A549 (cell line): ENCODE measurements around the gene RAB30. TPM values are rescaled to one million over a fixed set of nuclear protein-coding genes. Genes with fewer than 3 reads are reported as not detected.

ENCODE experiments used
- ATAC-seq, 2 experiments: fragments of 200-7000 bp in 1 of 2; fragments of >200 bp in 1 of 2; cut with Nextera tagmentation in 1 of 2; cut with Tn5 transposase in 1 of 2; 3 replicates each; pipeline versions ENCODE4 v1.8.0 to v1.9.1; 2018 to 2020; ENCODE audit warnings: mild to moderate bottlenecking in 1 of 2, moderate library complexity in 1 of 2
- CTCF ChIA-PET: fragments of 300-600 bp; sonication (Branson Sonifier 250); formaldehyde crosslinking; extraction: SDS; loops from one replicate; lab custom pipeline; 2021; ENCODE audit warnings: antibody characterized with exemption, inconsistent platforms; lab: Yijun Ruan, JAX
- POLR2A ChIA-PET: fragments of 350-600 bp; formaldehyde crosslinking; extraction: SDS; loops from one replicate; lab custom pipeline; 2021; ENCODE audit warnings: antibody characterized with exemption, inconsistent platforms; lab: Yijun Ruan, JAX
- DNase-seq, 2 experiments: peaks; one replicate each; pipeline versions ENCODE4 v3.0.0 to v3.0.0-alpha.2; 2011 to 2016; ENCODE audit warnings: low read depth in 1 of 2, low spot score in 1 of 2
- FAIRE-seq: peaks from 2 replicates; lab custom pipeline; 2011; peaks lifted over from hg19 to GRCh38; lab: Jason Lieb, UNC
- H3K27ac ChIP-seq, 2 experiments: fragments of >200 bp; sonication (Bioruptor Twin); formaldehyde crosslinking; 3 replicates each; pipeline ENCODE4 v1.5.1; 2016 to 2017
- H3K4me1 ChIP-seq: fragments of >200 bp; sonication (Bioruptor Twin); formaldehyde crosslinking; 3 replicates; pipeline ENCODE4 v1.6.1; 2016
- H3K4me2 ChIP-seq: fragments of >200 bp; sonication (Bioruptor Twin); formaldehyde crosslinking; 3 replicates; pipeline ENCODE4 v1.6.1; 2016
- H3K4me3 ChIP-seq: fragments of >200 bp; sonication (Bioruptor Twin); formaldehyde crosslinking; 3 replicates; pipeline ENCODE4 v1.5.1; 2016
- H3K9me3 ChIP-seq: fragments of >200 bp; sonication (Bioruptor Twin); formaldehyde crosslinking; 3 replicates; pipeline ENCODE4 v1.6.1; 2016
- BHLHE40 ChIP-seq: IDR thresholded peaks from 2 replicates; pipeline ENCODE4 v1.6.1; 2012; ENCODE audit warnings: low read depth, low read length, inconsistent platforms
- CBX2 ChIP-seq: fragments of 200-600 bp; sonication (generic); IDR thresholded peaks from 2 replicates; pipeline ENCODE4 v1.6.1; 2016; ENCODE audit warnings: low read depth, mild to moderate bottlenecking, borderline replicate concordance
- ESRRA ChIP-seq: fragments of 150-350 bp; IDR thresholded peaks from 2 replicates; pipeline ENCODE4 v1.6.1; 2014; ENCODE audit warnings: mild to moderate bottlenecking, low read length, borderline replicate concordance
- FOSL2 ChIP-seq, 2 experiments: fragments of 450-650 bp in 1 of 2; fragments of >200 bp in 1 of 2; sonication (Bioruptor Twin) in 1 of 2; formaldehyde crosslinking; IDR thresholded peaks; 2 replicates each; pipeline versions ENCODE4 v1.5.0 to v1.6.1; 2016 to 2020; ENCODE audit warnings: mild to moderate bottlenecking in 1 of 2, moderate library complexity in 1 of 2
- HDAC2 ChIP-seq: fragments of 200-600 bp; sonication (generic); IDR thresholded peaks from 2 replicates; pipeline ENCODE4 v1.6.1; 2016
- HEYL ChIP-seq: fragments of 250-450 bp; sonication (Bioruptor Pico); IDR thresholded peaks from 2 replicates; pipeline ENCODE4 v1.8.0; 2021; ENCODE audit warnings: mild to moderate bottlenecking, moderate library complexity
- HOXB13 ChIP-seq: fragments of 250-450 bp; sonication (Bioruptor Pico); IDR thresholded peaks from 2 replicates; pipeline ENCODE4 v1.5.0; 2020; ENCODE audit warnings: low read depth, mild to moderate bottlenecking, moderate library complexity
- KDM1A ChIP-seq: fragments of 200-600 bp; sonication (generic); IDR thresholded peaks from 2 replicates; pipeline ENCODE4 v1.6.1; 2016; ENCODE audit warnings: low read depth, mild to moderate bottlenecking
- KDM5A ChIP-seq: fragments of 200-600 bp; sonication (generic); IDR thresholded peaks from 2 replicates; pipeline ENCODE4 v1.6.1; 2016; ENCODE audit warnings: antibody characterized with exemption, mild to moderate bottlenecking
- MYC ChIP-seq: IDR thresholded peaks from 2 replicates; pipeline ENCODE4 v1.6.1; 2012; ENCODE audit warnings: mild to moderate bottlenecking, inconsistent platforms, low read length, improper control_type of control experiment, borderline replicate concordance
- PHF8 ChIP-seq: fragments of 200-600 bp; sonication (generic); IDR thresholded peaks from 2 replicates; pipeline ENCODE4 v1.6.1; 2016; ENCODE audit warnings: low read depth, mild to moderate bottlenecking, antibody characterized with exemption, moderate library complexity, borderline replicate concordance
- POLR2A ChIP-seq: IDR thresholded peaks from 2 replicates; pipeline ENCODE4 v1.6.1; 2012; ENCODE audit warnings: mild to moderate bottlenecking, low read length
- POLR2AphosphoS2 ChIP-seq: conservative IDR thresholded peaks from 2 replicates; pipeline ENCODE4 v1.6.1; 2012; ENCODE audit warnings: low read length, improper control_type of control experiment, inconsistent platforms
- RARB ChIP-seq: fragments of 250-450 bp; sonication (Bioruptor Pico); IDR thresholded peaks from 2 replicates; pipeline ENCODE4 v1.8.0; 2021; ENCODE audit warnings: mild to moderate bottlenecking, moderate library complexity
- RCOR1 ChIP-seq: fragments of 150-350 bp; IDR thresholded peaks from 2 replicates; pipeline ENCODE4 v1.6.1; 2014; ENCODE audit warnings: antibody characterized with exemption, low read length, low read depth
- RNF2 ChIP-seq: fragments of 200-600 bp; sonication (generic); IDR thresholded peaks from 2 replicates; pipeline ENCODE4 v1.6.1; 2016; ENCODE audit warnings: low read depth, mild to moderate bottlenecking, antibody characterized with exemption, moderate library complexity, borderline replicate concordance
- TP53 ChIP-seq: fragments of 250-450 bp; sonication (Bioruptor Pico); IDR thresholded peaks from 2 replicates; pipeline ENCODE4 v1.5.0; 2021; ENCODE audit warnings: mild to moderate bottlenecking, moderate library complexity
- ZFP36 ChIP-seq: fragments of 450-650 bp; IDR thresholded peaks from 2 replicates; pipeline ENCODE4 v1.6.1; 2014; ENCODE audit warnings: borderline replicate concordance; ENCODE audit not compliant: partially characterized antibody
- ZNF302 ChIP-seq: fragments of 250-450 bp; sonication (Bioruptor Pico); IDR thresholded peaks from 2 replicates; pipeline ENCODE4 v1.9.0; 2021; ENCODE audit warnings: inconsistent platforms, mild to moderate bottlenecking, moderate library complexity
- WGBS: methylation state at CpG from one replicate; pipeline ENCODE4 v1.1.6; 2017; ENCODE audit errors: missing lambda C conversion rate; 5-methylcytosine and 5-hydroxymethylcytosine counted together
- polyA plus RNA-seq, 4 experiments: library from polyadenylated mRNA; depleted of rRNA in 3 of 4; stranded (reverse); fragments of >200 nt; fragmentation: RNase III in 1 of 4; extraction: RNeasy Plus Mini Kit Qiagen cat#74134 plus additional on column Dnase treatment in 1 of 4; gene quantifications; 2 replicates in 3 of 4; 3 replicates in 1 of 4; pipeline ENCODE4 v1.2.3, GENCODE V29; 2011 to 2017
- TF ChIP-seq, protein P1 (sequence below): fragments of 250-450 bp; sonication (Bioruptor Pico); IDR thresholded peaks from 2 replicates; pipeline ENCODE4 v1.5.0; 2020; ENCODE audit warnings: low read depth, mild to moderate bottlenecking, moderate library complexity
- TF ChIP-seq, protein P2 (sequence below): fragments of >200 bp; sonication (Bioruptor Twin); formaldehyde crosslinking; IDR thresholded peaks from 3 replicates; pipeline ENCODE4 v1.6.1; 2016
- TF ChIP-seq, protein P3 (sequence below): IDR thresholded peaks from 2 replicates; pipeline ENCODE4 v1.6.1; 2012; ENCODE audit warnings: low read depth, borderline replicate concordance

Gene RAB30
- polyA plus RNA-seq, 2 of the 4 experiments (the other 2 are of a cell fraction), result 4.2 to 6.2 TPM

DNA sequence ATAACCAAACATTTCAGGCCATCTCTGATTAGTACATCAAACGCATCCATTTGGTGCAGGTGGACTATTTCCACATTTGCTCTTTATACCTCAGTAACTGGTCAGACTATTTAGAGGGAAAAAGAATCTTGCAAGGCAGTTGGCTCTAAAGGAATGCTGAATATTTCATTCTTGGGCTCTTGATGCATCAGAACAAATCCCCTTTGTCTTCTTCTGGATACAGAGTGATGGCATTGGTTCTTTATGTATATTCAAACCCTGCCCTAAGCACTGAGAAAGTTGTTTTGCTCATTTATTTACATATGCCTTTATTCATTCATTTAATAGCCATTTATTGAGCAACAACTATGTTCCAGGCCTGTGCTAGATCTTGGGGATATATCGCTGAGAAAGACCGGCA, 31.1 kb upstream of the RAB30 start (continued):
- TF ChIP-seq ZNF302 (CRISPR knock-in tag), result no peak

DNA sequence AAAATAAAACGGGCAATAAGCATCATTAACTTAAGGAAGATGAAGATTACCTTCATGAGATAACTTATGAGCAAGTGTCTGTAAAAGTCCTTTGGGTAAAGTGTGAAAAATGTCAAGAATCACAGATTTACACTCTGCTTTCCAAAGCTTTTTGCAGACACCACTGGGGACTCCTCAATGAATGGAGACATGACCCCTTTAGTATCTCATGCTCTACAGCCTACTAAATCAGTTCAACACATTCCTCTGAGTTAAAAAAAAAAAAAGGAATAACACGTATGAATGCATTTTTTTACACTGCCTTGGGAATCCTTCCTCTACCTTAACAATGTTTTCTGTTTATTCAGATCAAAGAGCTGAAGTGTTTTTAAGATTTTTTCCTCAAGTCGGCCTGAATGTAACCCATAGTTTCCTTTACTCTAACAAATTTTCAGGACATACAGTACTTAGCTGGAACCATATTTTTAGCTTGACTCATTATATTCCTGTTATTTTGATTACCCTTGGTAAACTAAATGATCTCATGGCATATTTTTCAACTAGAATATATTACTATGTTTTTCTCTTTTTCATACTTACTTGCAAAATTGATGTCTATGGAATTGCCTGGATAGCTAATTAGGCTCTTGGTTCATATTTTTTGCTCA, 25.9 kb upstream of the RAB30 start:
- FAIRE-seq (no peak), ATAC-seq (no peak), DNase-seq (no peak)
- 61% methylated on average over 3 of the region's 3 CpGs for whole genome bisulfite sequencing
- Histone ChIP-seq H3K27ac (no peak overlapping the region), H3K4me1 (peaks cover 13% of the 10 kb centered on the region), H3K4me2 (no peak overlapping the region), H3K4me3 (no peak overlapping the region), H3K9me3 (no peaks in the 10 kb centered on the region)
- ChIA-PET POLR2A (no interaction called here), CTCF (no interaction called here)
- TF ChIP-seq RNF2 (no peak), HOXB13 (CRISPR knock-in tag) (no peak), CBX2 (no peak), HEYL (CRISPR knock-in tag) (no peak), BHLHE40 (no peak), ZNF302 (CRISPR knock-in tag) (no peak), POLR2A (no peak), KDM1A (no peak), PHF8 (no peak), RCOR1 (no peak), ESRRA (no peak), MYC (no peak), POLR2AphosphoS2 (no peak)
- TF ChIP-seq, protein P1, sequence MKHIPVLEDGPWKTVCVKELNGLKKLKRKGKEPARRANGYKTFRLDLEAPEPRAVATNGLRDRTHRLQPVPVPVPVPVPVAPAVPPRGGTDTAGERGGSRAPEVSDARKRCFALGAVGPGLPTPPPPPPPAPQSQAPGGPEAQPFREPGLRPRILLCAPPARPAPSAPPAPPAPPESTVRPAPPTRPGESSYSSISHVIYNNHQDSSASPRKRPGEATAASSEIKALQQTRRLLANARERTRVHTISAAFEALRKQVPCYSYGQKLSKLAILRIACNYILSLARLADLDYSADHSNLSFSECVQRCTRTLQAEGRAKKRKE (CRISPR knock-in tag), result no peak
- TF ChIP-seq, protein P2, sequence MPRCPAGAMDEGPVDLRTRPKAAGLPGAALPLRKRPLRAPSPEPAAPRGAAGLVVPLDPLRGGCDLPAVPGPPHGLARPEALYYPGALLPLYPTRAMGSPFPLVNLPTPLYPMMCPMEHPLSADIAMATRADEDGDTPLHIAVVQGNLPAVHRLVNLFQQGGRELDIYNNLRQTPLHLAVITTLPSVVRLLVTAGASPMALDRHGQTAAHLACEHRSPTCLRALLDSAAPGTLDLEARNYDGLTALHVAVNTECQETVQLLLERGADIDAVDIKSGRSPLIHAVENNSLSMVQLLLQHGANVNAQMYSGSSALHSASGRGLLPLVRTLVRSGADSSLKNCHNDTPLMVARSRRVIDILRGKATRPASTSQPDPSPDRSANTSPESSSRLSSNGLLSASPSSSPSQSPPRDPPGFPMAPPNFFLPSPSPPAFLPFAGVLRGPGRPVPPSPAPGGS, result no peak

DNA sequence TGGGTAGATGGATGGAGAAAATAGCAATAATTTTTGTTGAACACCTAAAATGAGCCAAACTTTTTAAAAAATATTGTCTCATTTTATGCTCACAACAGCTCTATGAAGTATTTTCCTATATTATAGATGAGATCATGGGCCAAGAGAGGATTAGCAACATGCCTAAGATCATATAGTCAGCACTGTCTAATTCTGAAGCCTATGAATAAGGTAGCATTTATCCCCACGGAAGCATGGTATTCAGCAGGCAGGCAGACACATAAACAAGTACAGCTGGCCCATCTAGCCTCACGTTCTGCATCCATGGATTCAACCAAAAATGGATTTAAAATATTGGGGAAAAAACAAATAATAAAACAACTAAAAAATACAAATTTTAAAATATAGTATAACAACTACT, 21.9 kb upstream of the RAB30 start:
- ChIA-PET CTCF (interaction anchor here (0.6 to 1.2 kb wide), 3 partner anchors 11 to 227 kb away, joined by 3 to 4 read pairs (median 3); no protein-coding TSS in a partner anchor), POLR2A (interaction anchor here (0.9 to 3.2 kb wide), 2 partner anchors 63 to 66 kb away, joined by 3 to 44 read pairs; partner anchors contain the start of gene PCF11)
- ATAC-seq, result no peak
- DNase-seq, result no peak
- Histone ChIP-seq H3K4me2 (peak overlapping the region; percentile 60), H3K4me3 (no peak overlapping the region), H3K27ac (peak overlapping the region; percentile 38 to 54; a peak in 3 of 6 replicates), H3K9me3 (no peaks in the 10 kb centered on the region), H3K4me1 (peaks cover 23% of the 10 kb centered on the region)
- no peak for TF ChIP-seq HDAC2
- TF ChIP-seq RARB (CRISPR knock-in tag), result no peak
- no peak for TF ChIP-seq FOSL2 (IDR thresholded peaks at IDR 0.05)
- TF ChIP-seq FOSL2 (CRISPR knock-in tag; IDR thresholded peaks at IDR 0.05), result no peak
- TF ChIP-seq, protein P3, sequence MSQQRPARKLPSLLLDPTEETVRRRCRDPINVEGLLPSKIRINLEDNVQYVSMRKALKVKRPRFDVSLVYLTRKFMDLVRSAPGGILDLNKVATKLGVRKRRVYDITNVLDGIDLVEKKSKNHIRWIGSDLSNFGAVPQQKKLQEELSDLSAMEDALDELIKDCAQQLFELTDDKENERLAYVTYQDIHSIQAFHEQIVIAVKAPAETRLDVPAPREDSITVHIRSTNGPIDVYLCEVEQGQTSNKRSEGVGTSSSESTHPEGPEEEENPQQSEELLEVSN, result no peak
- no peak for TF ChIP-seq ZNF302 (CRISPR knock-in tag)
- no peak for TF ChIP-seq KDM5A
- no peak for TF ChIP-seq TP53 (CRISPR knock-in tag)
- no peak for TF ChIP-seq BHLHE40
- no peak for TF ChIP-seq PHF8
- TF ChIP-seq ZFP36, result no peak
- 72% methylated on average over 2 of the region's 2 CpGs for WGBS
- FAIRE-seq, result no peak
